A204.1 (cell line): ENCODE measurements around the gene FZD7.

Source experiments
- FAIRE-seq: peaks from 2 replicates; lab custom pipeline; 2012; peaks lifted over from hg19 to GRCh38; lab: Jason Lieb, UNC

FZD7 gene

GRCh38 chr2:202014318-202014717 lies 19.3 kb upstream of the FZD7 start:
- FAIRE-seq, result no peak

- no peak for FAIRE-seq
Measured at GRCh38 chr2:202014759-202015211, 18.9 kb upstream of the FZD7 start.

DNA sequence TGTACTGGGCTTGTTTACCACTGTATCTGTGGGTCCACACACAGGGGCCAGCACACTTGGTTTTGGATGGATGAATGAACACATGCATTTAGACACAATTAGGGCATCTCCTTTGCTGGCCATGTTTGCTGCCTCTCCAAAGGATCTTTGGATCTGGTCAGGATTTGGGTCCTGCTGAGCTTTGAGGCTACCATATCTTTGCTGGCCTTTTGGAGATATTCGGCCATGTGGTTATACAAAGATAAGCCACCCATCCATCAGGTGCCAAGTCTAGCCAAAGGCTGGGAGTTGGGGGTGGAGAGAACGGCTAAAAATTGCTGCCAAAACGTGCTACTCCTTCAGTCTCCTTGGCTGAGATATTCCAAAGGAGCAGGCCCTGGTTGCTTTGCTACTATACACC lies 18.2 kb upstream of the FZD7 start:
- no peak for FAIRE-seq

- FAIRE-seq, result no peak
Measured at GRCh38 chr2:202016579-202017227, 17.0 kb upstream of the FZD7 start.

DNA sequence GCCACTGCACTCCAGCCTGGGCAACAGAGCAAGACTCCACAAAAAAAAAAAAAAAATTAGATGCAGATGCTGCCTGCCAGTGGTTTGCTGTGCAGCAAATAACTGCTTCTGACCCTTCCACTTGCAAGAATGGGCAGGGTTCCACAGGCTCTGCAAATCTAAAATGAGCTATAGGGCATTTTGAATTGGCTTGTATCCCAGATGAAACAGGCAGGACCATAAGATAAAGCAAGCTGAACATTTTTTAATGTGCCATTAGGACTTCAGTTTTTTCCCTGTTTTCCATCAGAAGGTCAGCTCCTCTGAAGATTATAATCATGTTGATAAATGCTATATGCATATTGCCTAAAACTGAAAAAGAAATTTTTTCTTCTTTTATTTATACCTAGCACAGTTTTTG lies 15.7 kb upstream of the FZD7 start:
- no peak for FAIRE-seq

- no peak for FAIRE-seq
Measured at GRCh38 chr2:202018950-202019349, 14.7 kb upstream of the FZD7 start.

GRCh38 chr2:202019689-202020450 lies 13.8 kb upstream of the FZD7 start:
- FAIRE-seq, result no peak

DNA sequence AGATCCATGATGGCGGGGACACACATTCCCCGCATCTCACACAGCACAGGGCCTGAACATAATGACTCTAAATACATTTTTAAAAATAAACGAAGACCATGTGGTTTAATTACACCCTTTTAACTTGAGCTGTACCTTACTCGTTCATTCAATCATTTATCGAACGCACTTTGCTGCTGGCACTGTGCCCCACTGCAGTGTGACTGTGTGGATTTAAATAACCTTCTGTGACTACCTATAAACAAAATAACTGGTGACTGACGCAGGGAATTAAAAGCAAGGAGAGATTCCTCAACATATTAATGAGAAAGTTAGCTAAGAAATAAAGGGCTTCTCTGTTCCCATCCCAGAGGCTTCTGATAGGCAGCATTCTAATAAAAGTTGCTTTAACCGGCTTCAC lies 10.9 kb upstream of the FZD7 start:
- FAIRE-seq, result no peak

- no peak for FAIRE-seq
Measured at GRCh38 chr2:202023198-202023903, 10.3 kb upstream of the FZD7 start.

GRCh38 chr2:202023904-202024266 lies 9.8 kb upstream of the FZD7 start:
- no peak for FAIRE-seq

DNA sequence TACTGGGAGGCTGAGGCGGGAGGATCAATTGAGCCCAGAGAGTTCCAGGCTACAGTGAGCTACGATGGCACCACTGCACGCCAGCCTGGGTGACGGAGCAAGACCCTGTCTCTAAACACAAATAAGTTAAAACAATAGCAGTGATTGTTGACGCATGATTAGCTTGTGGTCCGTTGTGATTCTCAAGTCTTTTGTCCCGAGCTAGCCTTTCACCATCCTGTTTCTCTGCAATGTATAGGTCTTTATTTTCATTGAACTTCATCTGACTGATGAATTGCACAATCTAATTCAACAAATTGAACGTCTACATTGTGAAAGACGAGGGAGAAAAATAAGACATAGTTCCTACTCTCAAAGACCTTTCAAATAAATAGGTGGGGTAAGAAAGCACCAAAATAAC lies 8.8 kb upstream of the FZD7 start:
- FAIRE-seq, result no peak

DNA sequence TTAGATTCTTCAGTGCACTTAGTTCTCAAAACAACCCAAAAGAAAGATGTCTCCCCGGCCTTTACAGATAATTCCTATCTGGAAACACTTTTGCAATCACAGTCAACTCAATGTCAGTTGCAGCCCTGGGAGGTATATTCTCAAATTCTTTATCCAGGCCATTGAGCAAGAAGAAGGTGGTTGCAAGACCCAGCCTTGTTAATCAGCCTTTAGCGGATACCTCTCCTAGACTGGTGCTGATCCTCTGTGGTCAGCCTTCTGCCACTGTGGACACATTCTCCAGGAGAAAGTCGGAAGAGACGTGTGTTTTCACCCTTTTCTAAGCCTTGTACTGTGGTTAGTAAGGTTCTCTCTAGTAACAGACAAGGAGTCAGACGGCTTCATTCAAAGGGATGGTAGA lies 7.8 kb upstream of the FZD7 start:
- FAIRE-seq, result no peak

GRCh38 chr2:202026507-202026906 lies 7.1 kb upstream of the FZD7 start:
- no peak for FAIRE-seq

GRCh38 chr2:202030691-202031090 lies 3.0 kb upstream of the FZD7 start:
- no peak for FAIRE-seq

DNA sequence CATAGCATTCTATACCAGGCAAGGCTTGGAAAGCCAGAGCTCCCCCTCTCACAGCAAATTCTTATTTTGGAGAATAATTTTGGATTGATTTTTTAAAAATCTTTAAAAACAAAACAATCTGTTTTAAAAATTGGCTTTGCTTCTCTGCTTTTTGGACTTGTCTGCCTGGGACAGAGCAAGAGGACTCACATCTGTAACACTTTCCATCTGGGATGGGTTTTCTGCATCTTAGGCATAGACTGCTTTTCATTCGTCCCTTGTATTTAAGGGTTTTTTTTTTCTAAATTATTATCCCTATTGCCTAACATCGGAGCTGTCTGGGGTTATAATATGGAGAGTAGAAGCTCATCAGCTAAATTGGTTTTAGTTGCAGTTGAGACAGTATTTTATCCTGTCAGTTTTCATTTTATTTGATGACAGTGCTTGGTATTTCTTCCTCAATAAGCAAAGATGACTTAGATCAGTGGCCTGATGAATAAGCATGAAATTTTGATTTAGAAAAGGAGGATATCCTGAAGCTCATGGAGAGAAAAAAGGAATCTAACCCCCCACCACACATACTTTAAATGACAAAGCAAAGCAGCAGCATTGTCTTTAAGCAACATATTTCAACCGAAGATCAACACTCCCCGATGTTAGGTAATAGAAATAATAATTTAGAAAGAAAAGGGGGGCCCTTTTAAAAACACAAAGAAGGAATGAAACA lies 2.3 kb upstream of the FZD7 start:
- no peak for FAIRE-seq

GRCh38 chr2:202032846-202033316 lies 774 bp upstream of the FZD7 start:
- no peak for FAIRE-seq

DNA sequence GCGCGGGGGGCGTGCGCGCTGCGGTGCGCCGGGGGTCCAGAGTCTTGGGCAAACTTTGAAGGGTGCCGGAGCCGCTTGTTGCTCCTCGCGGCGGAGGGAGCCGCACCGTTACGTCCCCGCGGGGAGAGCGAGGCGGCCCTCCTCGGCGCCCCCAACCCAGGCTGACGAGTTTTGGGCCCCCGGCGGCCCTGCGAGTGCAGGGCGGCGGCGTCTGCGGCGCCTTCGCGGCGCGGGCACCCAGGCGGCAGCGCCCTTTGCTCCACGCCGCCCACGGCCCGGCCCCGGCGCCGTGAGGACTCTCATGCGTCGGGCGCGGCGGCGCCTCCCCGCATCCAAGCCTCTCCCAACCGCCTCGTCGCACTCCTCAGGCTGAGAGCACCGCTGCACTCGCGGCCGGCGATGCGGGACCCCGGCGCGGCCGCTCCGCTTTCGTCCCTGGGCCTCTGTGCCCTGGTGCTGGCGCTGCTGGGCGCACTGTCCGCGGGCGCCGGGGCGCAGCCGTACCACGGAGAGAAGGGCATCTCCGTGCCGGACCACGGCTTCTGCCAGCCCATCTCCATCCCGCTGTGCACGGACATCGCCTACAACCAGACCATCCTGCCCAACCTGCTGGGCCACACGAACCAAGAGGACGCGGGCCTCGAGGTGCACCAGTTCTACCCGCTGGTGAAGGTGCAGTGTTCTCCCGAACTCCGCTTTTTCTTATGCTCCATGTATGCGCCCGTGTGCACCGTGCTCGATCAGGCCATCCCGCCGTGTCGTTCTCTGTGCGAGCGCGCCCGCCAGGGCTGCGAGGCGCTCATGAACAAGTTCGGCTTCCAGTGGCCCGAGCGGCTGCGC lies 814 bp downstream of the FZD7 start:
- FAIRE-seq, result no peak

DNA sequence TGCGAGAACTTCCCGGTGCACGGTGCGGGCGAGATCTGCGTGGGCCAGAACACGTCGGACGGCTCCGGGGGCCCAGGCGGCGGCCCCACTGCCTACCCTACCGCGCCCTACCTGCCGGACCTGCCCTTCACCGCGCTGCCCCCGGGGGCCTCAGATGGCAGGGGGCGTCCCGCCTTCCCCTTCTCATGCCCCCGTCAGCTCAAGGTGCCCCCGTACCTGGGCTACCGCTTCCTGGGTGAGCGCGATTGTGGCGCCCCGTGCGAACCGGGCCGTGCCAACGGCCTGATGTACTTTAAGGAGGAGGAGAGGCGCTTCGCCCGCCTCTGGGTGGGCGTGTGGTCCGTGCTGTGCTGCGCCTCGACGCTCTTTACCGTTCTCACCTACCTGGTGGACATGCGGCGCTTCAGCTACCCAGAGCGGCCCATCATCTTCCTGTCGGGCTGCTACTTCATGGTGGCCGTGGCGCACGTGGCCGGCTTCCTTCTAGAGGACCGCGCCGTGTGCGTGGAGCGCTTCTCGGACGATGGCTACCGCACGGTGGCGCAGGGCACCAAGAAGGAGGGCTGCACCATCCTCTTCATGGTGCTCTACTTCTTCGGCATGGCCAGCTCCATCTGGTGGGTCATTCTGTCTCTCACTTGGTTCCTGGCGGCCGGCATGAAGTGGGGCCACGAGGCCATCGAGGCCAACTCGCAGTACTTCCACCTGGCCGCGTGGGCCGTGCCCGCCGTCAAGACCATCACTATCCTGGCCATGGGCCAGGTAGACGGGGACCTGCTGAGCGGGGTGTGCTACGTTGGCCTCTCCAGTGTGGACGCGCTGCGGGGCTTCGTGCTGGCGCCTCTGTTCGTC lies 1.7 kb downstream of the FZD7 start:
- FAIRE-seq, result no peak

DNA sequence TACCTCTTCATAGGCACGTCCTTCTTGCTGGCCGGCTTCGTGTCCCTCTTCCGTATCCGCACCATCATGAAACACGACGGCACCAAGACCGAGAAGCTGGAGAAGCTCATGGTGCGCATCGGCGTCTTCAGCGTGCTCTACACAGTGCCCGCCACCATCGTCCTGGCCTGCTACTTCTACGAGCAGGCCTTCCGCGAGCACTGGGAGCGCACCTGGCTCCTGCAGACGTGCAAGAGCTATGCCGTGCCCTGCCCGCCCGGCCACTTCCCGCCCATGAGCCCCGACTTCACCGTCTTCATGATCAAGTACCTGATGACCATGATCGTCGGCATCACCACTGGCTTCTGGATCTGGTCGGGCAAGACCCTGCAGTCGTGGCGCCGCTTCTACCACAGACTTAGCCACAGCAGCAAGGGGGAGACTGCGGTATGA lies 2.3 kb downstream of the FZD7 start:
- no peak for FAIRE-seq

GRCh38 chr2:202036601-202037037 lies 3.0 kb downstream of the FZD7 start:
- FAIRE-seq, result no peak

GRCh38 chr2:202037086-202037485 lies 3.4 kb downstream of the FZD7 start:
- FAIRE-seq, result no peak
